Measurements from ENCODE around the gene SDR42E2. TPM values are rescaled to one million over a fixed set of nuclear protein-coding genes. Genes with fewer than 3 reads are reported as not detected.

The SDR42E2 gene
- total RNA-seq, 4 donors from 2014 or later, result not detected

- DNase-seq (ENCODE audit: low spot score in 2 of 2), result no peak
- intact Hi-C loops (cut with DNase I; ENCODE audit: low total_unique reads), result no loop called here
- no peak overlapping the region for H3K4me3 ChIP-seq (ENCODE audit: low read depth, poor library complexity, severe bottlenecking)
- 80 to 88% methylated on average over 13 to 17 of the region's 18 CpGs for WGBS, 2 donors
- TF ChIP-seq CTCF (IDR thresholded peaks at IDR 0.05) (no peak), POLR2A (IDR thresholded peaks at IDR 0.05) (no peak)
Observed at GRCh38 chr16:22177968-22178930, 15.9 kb downstream of the SDR42E2 start.

DNA sequence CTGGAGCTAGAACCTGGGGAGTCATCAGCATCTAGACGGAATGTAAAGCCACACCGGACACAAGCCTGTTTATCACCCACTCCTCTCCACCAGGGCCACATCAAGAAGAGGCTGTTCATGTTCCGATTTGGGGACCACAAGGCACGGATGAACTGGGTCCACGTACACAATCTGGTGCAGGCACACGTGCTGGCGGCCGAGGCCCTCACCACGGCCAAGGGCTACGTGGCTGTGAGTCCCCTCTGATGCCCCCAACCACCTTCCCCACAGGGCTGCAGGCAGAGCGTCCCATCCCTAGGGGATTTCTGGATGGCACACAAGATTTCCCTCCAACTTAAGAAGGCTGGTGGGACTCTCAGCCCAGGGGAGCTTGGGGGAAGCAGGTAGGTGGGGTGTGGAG is 19.1 kb downstream of the SDR42E2 start:
- no peak overlapping the region for H3K4me3 ChIP-seq (ENCODE audit: low read depth, poor library complexity, severe bottlenecking)
- 81 to 92% methylated on average over 11 of the region's 11 CpGs for WGBS, 2 donors
- TF ChIP-seq POLR2A (IDR thresholded peaks at IDR 0.05) (no peak), CTCF (IDR thresholded peaks at IDR 0.05) (no peak)
- intact Hi-C loops (cut with DNase I; ENCODE audit: low total_unique reads), result no loop called here
- DNase-seq (ENCODE audit: low spot score in 2 of 2), result no peak

DNA sequence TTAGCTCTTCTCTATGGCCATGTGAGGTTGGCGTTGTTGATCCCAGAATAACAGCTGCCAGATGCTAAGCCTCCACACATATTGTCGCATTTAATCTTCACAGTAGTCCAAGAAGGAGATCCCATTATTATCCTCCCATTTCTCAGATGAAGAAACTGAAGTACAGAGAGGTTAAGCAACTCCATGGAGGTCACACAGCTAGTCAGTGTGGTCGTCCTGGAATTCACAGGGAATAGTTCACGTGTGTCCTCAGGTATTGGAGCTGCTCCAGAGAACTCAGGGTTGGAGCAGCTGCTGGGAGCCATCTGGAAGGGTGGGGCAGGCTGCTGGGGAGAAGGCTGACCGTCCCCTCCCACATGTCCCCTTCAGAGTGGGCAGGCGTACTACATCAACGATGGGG is 19.5 kb downstream of the SDR42E2 start:
- TF ChIP-seq POLR2A (IDR thresholded peaks at IDR 0.05), result no peak
- TF ChIP-seq CTCF (IDR thresholded peaks at IDR 0.05), result no peak
- 76 to 81% methylated on average over 7 of the region's 7 CpGs for WGBS, 2 donors
- intact Hi-C loops (cut with DNase I; ENCODE audit: low total_unique reads), result no loop called here
- DNase-seq (ENCODE audit: low spot score in 2 of 2), result no peak
- no peak overlapping the region for H3K4me3 ChIP-seq (ENCODE audit: low read depth, poor library complexity, severe bottlenecking)

DNA sequence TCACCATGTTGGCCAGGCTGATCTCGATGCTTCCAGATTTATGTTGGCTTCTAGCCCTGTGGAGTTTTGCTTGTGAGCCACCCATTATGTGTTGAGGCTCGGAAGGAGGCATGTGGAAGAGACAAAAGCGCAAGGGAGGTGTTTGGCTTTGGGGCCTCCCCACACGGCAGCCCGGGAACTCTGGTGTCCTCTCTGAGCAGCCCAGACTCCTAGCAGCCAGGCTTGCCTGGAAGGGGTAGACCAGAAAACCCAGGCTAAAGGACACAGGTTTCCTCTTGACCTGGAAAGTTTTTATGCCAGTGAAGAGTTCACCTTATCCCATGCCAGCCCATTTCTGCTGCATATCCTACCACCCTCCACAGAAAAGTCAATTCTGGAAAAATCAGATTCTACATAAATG is 21.0 kb downstream of the SDR42E2 start:
- DNase-seq (ENCODE audit: low spot score in 2 of 2), result no peak
- H3K4me3 ChIP-seq (ENCODE audit: low read depth, poor library complexity, severe bottlenecking), result no peak overlapping the region
- WGBS, 2 donors, result 91 to 96% methylated on average over 5 of the region's 5 CpGs
- TF ChIP-seq POLR2A (IDR thresholded peaks at IDR 0.05), result no peak
- intact Hi-C loops (cut with DNase I; ENCODE audit: low total_unique reads), result no loop called here

GRCh38 chr16:22183901-22184614 is 21.8 kb downstream of the SDR42E2 start:
- H3K4me3 ChIP-seq (ENCODE audit: low read depth, poor library complexity, severe bottlenecking), result no peak overlapping the region
- TF ChIP-seq CTCF (IDR thresholded peaks at IDR 0.05), result no peak
- TF ChIP-seq POLR2A (IDR thresholded peaks at IDR 0.05), result no peak
- DNase-seq (ENCODE audit: low spot score in 2 of 2), result no peak
- 83 to 89% methylated on average over 11 of the region's 11 CpGs for WGBS, 2 donors
- intact Hi-C loops (cut with DNase I; ENCODE audit: low total_unique reads), result no loop called here

- TF ChIP-seq POLR2A (IDR thresholded peaks at IDR 0.05) (no peak), CTCF (IDR thresholded peaks at IDR 0.05) (no peak)
- H3K4me3 ChIP-seq (ENCODE audit: low read depth, poor library complexity, severe bottlenecking), result no peak overlapping the region
- DNase-seq (ENCODE audit: low spot score in 2 of 2), result no peak
- 93 to 97% methylated on average over 6 of the region's 6 CpGs for WGBS, 2 donors
- intact Hi-C loops (cut with DNase I; ENCODE audit: low total_unique reads), result no loop called here
Observed at GRCh38 chr16:22184615-22184968, 22.3 kb downstream of the SDR42E2 start.
